ENCODE measurements around the gene ADK.

ADK gene

DNA sequence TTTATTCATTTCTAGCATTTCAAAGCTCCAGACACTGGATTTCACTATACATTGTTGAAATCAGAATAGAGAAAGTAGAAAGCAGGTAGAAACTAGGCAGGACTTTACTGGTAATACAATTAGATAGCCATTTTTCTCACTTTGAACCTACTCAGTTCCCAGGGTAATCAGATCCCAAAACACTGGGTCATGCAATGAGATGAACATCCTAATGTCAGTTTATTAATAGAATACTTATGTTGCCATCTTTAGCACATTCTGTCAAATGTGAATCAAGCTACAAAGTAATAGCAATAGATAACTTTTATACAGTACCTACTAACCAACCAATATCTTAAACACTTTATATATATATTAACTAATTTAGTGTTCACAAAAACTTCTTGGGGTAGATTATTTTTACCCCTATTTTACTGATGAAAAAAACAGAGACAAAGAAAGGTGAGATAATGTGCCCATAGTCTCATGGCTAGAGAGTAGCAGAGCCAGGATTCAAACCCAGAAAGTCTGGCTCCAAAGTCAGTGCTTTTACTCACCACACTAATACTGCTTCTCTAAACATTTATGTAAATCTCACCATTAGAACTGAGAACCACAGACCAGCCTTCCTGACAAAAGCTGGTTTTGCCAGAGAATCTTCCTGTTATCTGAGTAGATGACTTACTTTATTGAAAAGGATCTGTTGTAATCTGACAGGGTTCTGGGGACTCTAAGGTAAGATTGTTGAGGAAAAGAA lies 521.6 kb downstream of the ADK start:
- no peak overlapping the region for H3K9ac ChIP-seq
- H3K4me1 ChIP-seq (ENCODE audit: low read depth, poor library complexity, severe bottlenecking): peaks cover 4% of the 10 kb centered on the region
- H4K20me1 ChIP-seq (ENCODE audit: insufficient read depth): no peaks in the 10 kb centered on the region
- H3K4me2 ChIP-seq: no peak overlapping the region
- TF ChIP-seq, protein P1, sequence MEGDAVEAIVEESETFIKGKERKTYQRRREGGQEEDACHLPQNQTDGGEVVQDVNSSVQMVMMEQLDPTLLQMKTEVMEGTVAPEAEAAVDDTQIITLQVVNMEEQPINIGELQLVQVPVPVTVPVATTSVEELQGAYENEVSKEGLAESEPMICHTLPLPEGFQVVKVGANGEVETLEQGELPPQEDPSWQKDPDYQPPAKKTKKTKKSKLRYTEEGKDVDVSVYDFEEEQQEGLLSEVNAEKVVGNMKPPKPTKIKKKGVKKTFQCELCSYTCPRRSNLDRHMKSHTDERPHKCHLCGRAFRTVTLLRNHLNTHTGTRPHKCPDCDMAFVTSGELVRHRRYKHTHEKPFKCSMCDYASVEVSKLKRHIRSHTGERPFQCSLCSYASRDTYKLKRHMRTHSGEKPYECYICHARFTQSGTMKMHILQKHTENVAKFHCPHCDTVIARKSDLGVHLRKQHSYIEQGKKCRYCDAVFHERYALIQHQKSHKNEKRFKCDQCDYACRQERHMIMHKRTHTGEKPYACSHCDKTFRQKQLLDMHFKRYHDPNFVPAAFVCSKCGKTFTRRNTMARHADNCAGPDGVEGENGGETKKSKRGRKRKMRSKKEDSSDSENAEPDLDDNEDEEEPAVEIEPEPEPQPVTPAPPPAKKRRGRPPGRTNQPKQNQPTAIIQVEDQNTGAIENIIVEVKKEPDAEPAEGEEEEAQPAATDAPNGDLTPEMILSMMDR (conservative IDR thresholded peaks at IDR 0.05; ENCODE audit: low read depth, low read length): no peak
- no peak overlapping the region for H2AFZ ChIP-seq (ENCODE audit: low read depth)
- H3K27ac ChIP-seq: peak overlapping the region; percentile 24; the same call in 1 of the 2 replicates
- no peaks in the 10 kb centered on the region for H3K36me3 ChIP-seq (ENCODE audit: insufficient read depth)
- no peak overlapping the region for H3K4me3 ChIP-seq (IDR thresholded peaks at IDR 0.05; ENCODE audit: insufficient read depth, low read depth, low read length)
- no peaks in the 10 kb centered on the region for H3K79me2 ChIP-seq (ENCODE audit: insufficient read depth, low read depth)
- no peaks in the 10 kb centered on the region for H3K27me3 ChIP-seq (ENCODE audit: insufficient read depth, low read depth)

DNA sequence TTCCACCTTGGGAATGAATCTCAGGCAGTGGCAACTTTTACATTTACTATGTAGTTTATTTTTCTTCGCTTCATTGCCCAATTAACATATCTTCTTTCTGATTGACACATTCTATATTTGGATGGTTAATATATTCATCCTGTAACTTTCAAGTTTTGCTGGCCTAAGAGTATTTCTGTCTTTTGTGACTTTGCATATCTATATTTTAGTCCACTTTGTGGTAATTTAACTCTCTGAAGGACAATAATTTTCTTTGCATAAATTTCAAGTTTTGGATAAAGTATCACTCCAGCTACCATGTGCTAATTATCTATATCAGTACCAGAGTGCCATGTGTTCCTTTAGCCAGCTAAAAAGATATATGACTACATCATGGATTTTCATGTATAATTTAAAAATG lies 523.9 kb downstream of the ADK start:
- no peak overlapping the region for H3K4me2 ChIP-seq
- H2AFZ ChIP-seq (ENCODE audit: low read depth): no peak overlapping the region
- no peaks in the 10 kb centered on the region for H3K79me2 ChIP-seq (ENCODE audit: insufficient read depth, low read depth)
- no peak overlapping the region for H3K4me3 ChIP-seq (IDR thresholded peaks at IDR 0.05; ENCODE audit: insufficient read depth, low read depth, low read length)
- H4K20me1 ChIP-seq (ENCODE audit: insufficient read depth): no peaks in the 10 kb centered on the region
- TF ChIP-seq, protein P1 (conservative IDR thresholded peaks at IDR 0.05; ENCODE audit: low read depth, low read length): no peak
- H3K27me3 ChIP-seq (ENCODE audit: insufficient read depth, low read depth): no peaks in the 10 kb centered on the region
- H3K4me1 ChIP-seq (ENCODE audit: low read depth, poor library complexity, severe bottlenecking): peaks cover 7% of the 10 kb centered on the region
- no peak overlapping the region for H3K9ac ChIP-seq
- no peaks in the 10 kb centered on the region for H3K36me3 ChIP-seq (ENCODE audit: insufficient read depth)
- H3K27ac ChIP-seq: no peak overlapping the region

DNA sequence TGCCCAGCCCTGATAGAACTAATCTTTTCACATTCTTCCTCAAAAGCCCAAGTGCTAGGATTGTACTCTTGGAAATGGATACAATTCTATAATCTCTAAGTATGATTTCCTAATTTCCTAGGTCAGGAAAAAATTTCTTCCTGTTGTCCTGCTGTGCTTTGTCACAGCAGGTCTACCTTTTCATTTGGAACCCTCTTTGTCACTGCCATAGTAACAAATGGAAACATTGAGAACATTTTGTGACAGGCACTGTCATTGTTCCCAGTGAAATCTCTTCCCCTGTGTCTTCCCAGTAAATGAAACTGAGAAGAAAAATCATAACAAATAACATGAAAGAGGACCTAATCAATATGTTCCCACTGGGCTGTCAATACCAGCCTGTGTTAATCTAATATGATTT lies 524.5 kb downstream of the ADK start:
- H3K4me3 ChIP-seq (IDR thresholded peaks at IDR 0.05; ENCODE audit: insufficient read depth, low read depth, low read length): no peak overlapping the region
- H3K27me3 ChIP-seq (ENCODE audit: insufficient read depth, low read depth): no peaks in the 10 kb centered on the region
- TF ChIP-seq, protein P1 (conservative IDR thresholded peaks at IDR 0.05; ENCODE audit: low read depth, low read length): no peak
- H4K20me1 ChIP-seq (ENCODE audit: insufficient read depth): no peaks in the 10 kb centered on the region
- H3K4me2 ChIP-seq: no peak overlapping the region
- H3K9ac ChIP-seq: no peak overlapping the region
- H3K4me1 ChIP-seq (ENCODE audit: low read depth, poor library complexity, severe bottlenecking): peaks cover 7% of the 10 kb centered on the region
- H3K27ac ChIP-seq: no peak overlapping the region
- H2AFZ ChIP-seq (ENCODE audit: low read depth): no peak overlapping the region
- no peaks in the 10 kb centered on the region for H3K36me3 ChIP-seq (ENCODE audit: insufficient read depth)
- no peaks in the 10 kb centered on the region for H3K79me2 ChIP-seq (ENCODE audit: insufficient read depth, low read depth)

DNA sequence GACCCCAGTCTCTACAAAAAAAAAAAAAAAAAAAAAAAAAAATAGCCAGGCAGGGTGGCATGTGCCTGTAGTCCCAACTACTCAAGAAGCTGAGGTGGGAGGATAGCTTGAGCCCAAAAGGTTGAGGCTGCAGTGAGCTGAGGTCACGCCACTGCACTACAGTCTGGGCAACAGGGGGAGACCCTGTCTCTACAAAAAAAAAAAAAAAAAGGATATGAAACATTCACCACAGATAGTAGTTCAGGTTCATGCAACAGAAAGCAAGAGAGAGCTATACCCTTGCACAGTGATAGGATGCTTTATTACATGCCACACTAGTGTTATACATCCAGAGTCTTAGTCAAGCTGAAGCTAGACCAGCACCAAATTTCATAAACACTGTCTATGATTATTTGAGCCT lies 526.9 kb downstream of the ADK start:
- H3K9ac ChIP-seq: no peak overlapping the region
- no peak overlapping the region for H3K4me3 ChIP-seq (IDR thresholded peaks at IDR 0.05; ENCODE audit: insufficient read depth, low read depth, low read length)
- H3K27me3 ChIP-seq (ENCODE audit: insufficient read depth, low read depth): no peaks in the 10 kb centered on the region
- H3K4me2 ChIP-seq: no peak overlapping the region
- H3K4me1 ChIP-seq (ENCODE audit: low read depth, poor library complexity, severe bottlenecking): peaks cover 3% of the 10 kb centered on the region
- TF ChIP-seq, protein P1 (conservative IDR thresholded peaks at IDR 0.05; ENCODE audit: low read depth, low read length): no peak
- H2AFZ ChIP-seq (ENCODE audit: low read depth): no peak overlapping the region
- no peak overlapping the region for H3K27ac ChIP-seq
- H4K20me1 ChIP-seq (ENCODE audit: insufficient read depth): no peaks in the 10 kb centered on the region
- no peaks in the 10 kb centered on the region for H3K79me2 ChIP-seq (ENCODE audit: insufficient read depth, low read depth)
- no peaks in the 10 kb centered on the region for H3K36me3 ChIP-seq (ENCODE audit: insufficient read depth)
